ENCODE data around the gene ATRNL1.

- TF ChIP-seq YY1 (IDR thresholded peaks at IDR 0.05; ENCODE audit: insufficient read depth, insufficient read length) (no peak), ZNF274 (IDR thresholded peaks at IDR 0.05; ENCODE audit: low read depth, low read length) (no peak), SUZ12 (IDR thresholded peaks at IDR 0.05; ENCODE audit: extremely low read depth, insufficient read depth, insufficient read length) (no peak)
Measured at GRCh38 chr10:115985786-115986185, 892.6 kb downstream of the ATRNL1 start.

Measured in NT2/D1 (cell line).